ENCODE data around the gene UQCRH.
"Not testable (repeated sequence)": the region's sequence is repeated elsewhere in the genome, so short reads cannot be mapped to it uniquely, and the experiment has no call there.

Gene UQCRH

DNA sequence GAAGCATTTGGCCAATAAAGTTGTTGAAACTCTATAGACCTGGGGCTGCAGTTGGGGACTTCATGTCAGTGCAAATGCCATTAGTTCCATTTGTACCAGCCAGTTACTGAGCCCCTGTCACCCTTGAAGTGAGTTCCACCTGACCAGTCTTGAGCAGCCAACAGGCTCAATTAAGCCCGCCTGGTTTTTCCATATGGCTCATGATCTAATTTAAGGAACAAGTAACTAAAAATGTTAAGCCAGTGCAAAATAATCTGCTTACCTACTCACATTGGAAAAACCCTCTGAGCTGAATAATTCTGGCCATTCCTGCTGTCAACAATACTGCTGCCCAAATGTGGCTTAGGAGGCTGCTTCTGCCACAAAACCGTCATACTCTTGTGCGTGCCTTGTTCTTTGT is 58.7 kb downstream of the UQCRH start:
- Histone ChIP-seq H2BK120ac (ENCODE audit: insufficient read depth, low read length, poor library complexity) (no peak overlapping the region), H2BK5ac (ENCODE audit: low read depth, low read length, poor library complexity) (no peak overlapping the region), H3K36me3 (ENCODE audit: control insufficient read depth in 1 of 2, insufficient read depth in 2 of 2, low read length in 2 of 2) (peaks cover 15 to 39% of the 10 kb centered on the region in 2 experiments), H4K91ac (ENCODE audit: low read depth, low read length) (no peak overlapping the region), H3K9ac (ENCODE audit: low read length) (no peak overlapping the region), H3K4me1 (ENCODE audit: control insufficient read depth in 1 of 2, insufficient read depth in 2 of 2, low read length in 2 of 2) (no peaks in the 10 kb centered on the region), H3K79me2 (ENCODE audit: control insufficient read depth, insufficient read depth, low read length, poor library complexity) (no peaks in the 10 kb centered on the region), H2BK12ac (ENCODE audit: low read length) (no peak overlapping the region), H3K23ac (ENCODE audit: low read length) (no peak overlapping the region), H3K79me1 (ENCODE audit: low read length) (no peaks in the 10 kb centered on the region), H3K4me2 (ENCODE audit: low read length) (no peak overlapping the region), H3K27me3 (ENCODE audit: insufficient read depth, low read length) (no peaks in the 10 kb centered on the region), H4K12ac (ENCODE audit: low read depth, low read length) (no peak overlapping the region), H3K4me3 (ENCODE audit: low read depth, low read length) (no peak overlapping the region), H3K9me3 (ENCODE audit: insufficient read depth, low read depth, low read length) (peaks cover 1% of the 10 kb centered on the region), H3K14ac (ENCODE audit: low read length) (no peak overlapping the region), H3K18ac (ENCODE audit: low read length) (no peak overlapping the region), H2AK5ac (ENCODE audit: low read length) (no peak overlapping the region), H2AFZ (ENCODE audit: insufficient read depth, low read length, poor library complexity) (no peak overlapping the region), H3K4ac (ENCODE audit: low read depth, low read length) (no peak overlapping the region), H4K8ac (ENCODE audit: low read depth, low read length) (no peak overlapping the region), H3K27ac (ENCODE audit: low read depth, low read length) (no peak overlapping the region)
- DNase-seq = no peak
- WGBS (ENCODE audit: extremely low coverage, insufficient coverage, insufficient read length) = no CpG with 5 or more reads among the region's 3 CpGs

DNA sequence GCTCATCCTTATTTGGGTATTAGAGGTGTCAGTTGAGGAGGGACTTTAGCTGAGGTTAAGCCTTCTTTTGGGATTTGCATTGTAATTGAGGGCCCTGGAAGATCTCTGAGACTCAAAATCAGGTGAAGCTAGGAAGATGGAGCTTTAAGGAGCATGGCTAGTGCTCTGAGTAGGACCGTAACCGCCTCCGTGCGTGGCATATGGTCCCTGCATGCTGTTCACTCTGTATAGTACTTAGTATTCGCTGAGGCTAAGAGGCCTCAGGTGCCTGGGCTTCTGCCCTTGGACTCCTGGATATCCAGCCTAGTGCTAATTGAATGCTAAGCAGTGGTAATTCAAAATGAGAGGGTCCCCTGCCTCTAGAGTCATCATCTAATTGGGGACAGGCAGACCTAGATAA is 59.6 kb downstream of the UQCRH start:
- Histone ChIP-seq H4K12ac (ENCODE audit: low read depth, low read length) (no peak overlapping the region), H3K9ac (ENCODE audit: low read length) (no peak overlapping the region), H3K27me3 (ENCODE audit: insufficient read depth, low read length) (no peaks in the 10 kb centered on the region), H3K23ac (ENCODE audit: low read length) (peak overlapping the region; percentile 73), H2BK5ac (ENCODE audit: low read depth, low read length, poor library complexity) (no peak overlapping the region), H3K27ac (ENCODE audit: low read depth, low read length) (no peak overlapping the region), H2BK120ac (ENCODE audit: insufficient read depth, low read length, poor library complexity) (no peak overlapping the region), H3K36me3 (ENCODE audit: control insufficient read depth in 1 of 2, insufficient read depth in 2 of 2, low read length in 2 of 2) (peaks cover 15 to 36% of the 10 kb centered on the region in 2 experiments), H3K14ac (ENCODE audit: low read length) (no peak overlapping the region), H3K4me1 (ENCODE audit: control insufficient read depth in 1 of 2, insufficient read depth in 2 of 2, low read length in 2 of 2) (no peaks in the 10 kb centered on the region), H2AK5ac (ENCODE audit: low read length) (no peak overlapping the region), H2AFZ (ENCODE audit: insufficient read depth, low read length, poor library complexity) (no peak overlapping the region), H3K4ac (ENCODE audit: low read depth, low read length) (no peak overlapping the region), H2BK12ac (ENCODE audit: low read length) (no peak overlapping the region), H4K91ac (ENCODE audit: low read depth, low read length) (no peak overlapping the region), H3K79me2 (ENCODE audit: control insufficient read depth, insufficient read depth, low read length, poor library complexity) (no peaks in the 10 kb centered on the region), H3K18ac (ENCODE audit: low read length) (no peak overlapping the region), H3K9me3 (ENCODE audit: insufficient read depth, low read depth, low read length) (peaks cover 1% of the 10 kb centered on the region), H4K8ac (ENCODE audit: low read depth, low read length) (no peak overlapping the region), H3K4me2 (ENCODE audit: low read length) (no peak overlapping the region), H3K79me1 (ENCODE audit: low read length) (no peaks in the 10 kb centered on the region), H3K4me3 (ENCODE audit: low read depth, low read length) (no peak overlapping the region)
- WGBS (ENCODE audit: extremely low coverage, insufficient coverage, insufficient read length) = no CpG with 5 or more reads among the region's 5 CpGs
- DNase-seq = no peak

DNA sequence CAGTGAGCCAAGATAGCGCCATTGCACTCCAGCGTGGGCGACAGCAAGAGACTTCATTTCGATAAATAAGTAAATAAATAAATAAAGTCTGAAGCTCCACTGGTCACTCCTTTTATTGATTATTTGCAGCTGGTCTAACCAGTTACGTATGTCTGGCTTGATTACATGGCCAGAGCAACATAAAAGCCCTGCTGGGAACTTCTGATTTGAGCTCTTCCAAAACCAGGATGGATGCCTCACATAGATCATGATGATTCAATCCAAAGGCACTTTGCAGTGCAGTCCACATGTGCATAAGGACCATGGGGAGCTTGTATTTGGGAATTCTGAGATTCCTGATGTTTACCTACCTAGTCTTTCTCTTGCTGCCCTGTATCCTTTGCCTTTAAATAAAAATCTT is 61.1 kb downstream of the UQCRH start:
- Histone ChIP-seq H3K23ac (ENCODE audit: low read length) (no peak overlapping the region), H3K4me3 (ENCODE audit: low read depth, low read length) (no peak overlapping the region), H3K4ac (ENCODE audit: low read depth, low read length) (no peak overlapping the region), H3K36me3 (ENCODE audit: control insufficient read depth in 1 of 2, insufficient read depth in 2 of 2, low read length in 2 of 2) (peaks cover 16 to 39% of the 10 kb centered on the region in 2 experiments), H3K4me1 (ENCODE audit: control insufficient read depth in 1 of 2, insufficient read depth in 2 of 2, low read length in 2 of 2) (no peaks in the 10 kb centered on the region), H2BK120ac (ENCODE audit: insufficient read depth, low read length, poor library complexity) (no peak overlapping the region), H3K79me2 (ENCODE audit: control insufficient read depth, insufficient read depth, low read length, poor library complexity) (no peaks in the 10 kb centered on the region), H2AK5ac (ENCODE audit: low read length) (no peak overlapping the region), H3K18ac (ENCODE audit: low read length) (no peak overlapping the region), H3K27me3 (ENCODE audit: insufficient read depth, low read length) (no peaks in the 10 kb centered on the region), H3K14ac (ENCODE audit: low read length) (no peak overlapping the region), H3K4me2 (ENCODE audit: low read length) (no peak overlapping the region), H3K27ac (ENCODE audit: low read depth, low read length) (no peak overlapping the region), H3K9me3 (ENCODE audit: insufficient read depth, low read depth, low read length) (peaks cover 1% of the 10 kb centered on the region), H3K9ac (ENCODE audit: low read length) (no peak overlapping the region), H2AFZ (ENCODE audit: insufficient read depth, low read length, poor library complexity) (no peak overlapping the region), H2BK5ac (ENCODE audit: low read depth, low read length, poor library complexity) (no peak overlapping the region), H4K8ac (ENCODE audit: low read depth, low read length) (no peak overlapping the region), H2BK12ac (ENCODE audit: low read length) (no peak overlapping the region), H4K91ac (ENCODE audit: low read depth, low read length) (no peak overlapping the region), H3K79me1 (ENCODE audit: low read length) (no peaks in the 10 kb centered on the region), H4K12ac (ENCODE audit: low read depth, low read length) (no peak overlapping the region)
- DNase-seq = peak; percentile 23 to 57
- no CpG with 5 or more reads among the region's 5 CpGs for WGBS (ENCODE audit: extremely low coverage, insufficient coverage, insufficient read length)

DNA sequence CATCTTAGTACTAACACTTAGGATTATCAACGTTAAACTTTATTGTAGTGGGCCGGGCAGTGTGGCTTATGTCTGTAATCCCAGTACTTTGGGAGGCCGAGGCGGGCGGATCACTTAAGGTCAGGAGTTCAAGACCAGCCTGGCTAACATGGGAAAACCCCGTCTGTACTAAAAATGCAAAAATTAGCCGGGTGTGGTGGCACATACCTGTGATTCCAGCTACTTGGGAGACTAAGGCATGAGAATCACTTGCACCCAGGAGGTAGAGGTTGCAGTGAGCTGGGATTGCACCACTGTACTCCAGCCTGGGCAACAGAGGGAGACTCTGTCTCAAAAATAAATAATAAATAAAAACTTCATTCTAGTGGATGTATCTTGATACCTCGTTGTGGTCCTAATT is 62.3 kb downstream of the UQCRH start:
- H3K27me3 ChIP-seq (ENCODE audit: insufficient read depth, low read length); H2BK12ac ChIP-seq (ENCODE audit: low read length); H3K14ac ChIP-seq (ENCODE audit: low read length); H3K27ac ChIP-seq (ENCODE audit: low read depth, low read length); H3K23ac ChIP-seq (ENCODE audit: low read length); H3K18ac ChIP-seq (ENCODE audit: low read length); H2BK5ac ChIP-seq (ENCODE audit: low read depth, low read length, poor library complexity); H3K9me3 ChIP-seq (ENCODE audit: insufficient read depth, low read depth, low read length); H3K9ac ChIP-seq (ENCODE audit: low read length); H4K8ac ChIP-seq (ENCODE audit: low read depth, low read length); H2BK120ac ChIP-seq (ENCODE audit: insufficient read depth, low read length, poor library complexity); H3K4me3 ChIP-seq (ENCODE audit: low read depth, low read length); H3K79me1 ChIP-seq (ENCODE audit: low read length); H2AK5ac ChIP-seq (ENCODE audit: low read length); H3K4me1 ChIP-seq (ENCODE audit: control insufficient read depth in 1 of 2, insufficient read depth in 2 of 2, low read length in 2 of 2); H4K12ac ChIP-seq (ENCODE audit: low read depth, low read length); H3K4me2 ChIP-seq (ENCODE audit: low read length); H2AFZ ChIP-seq (ENCODE audit: insufficient read depth, low read length, poor library complexity); H3K79me2 ChIP-seq (ENCODE audit: control insufficient read depth, insufficient read depth, low read length, poor library complexity); H3K4ac ChIP-seq (ENCODE audit: low read depth, low read length); H4K91ac ChIP-seq (ENCODE audit: low read depth, low read length): not testable (repeated sequence)
- WGBS (ENCODE audit: extremely low coverage, insufficient coverage, insufficient read length) = no CpG with 5 or more reads among the region's 8 CpGs
- DNase-seq = peak; percentile 51 to 59
- peaks cover 13 to 35% of the 10 kb centered on the region in 2 experiments for H3K36me3 ChIP-seq (ENCODE audit: control insufficient read depth in 1 of 2, insufficient read depth in 2 of 2, low read length in 2 of 2)
